Trophoblast cell (in vitro differentiated cells and primary cell): ENCODE results near the gene DDX3X.

Source experiments
- DNase-seq, 2 donors: peaks; one replicate each; pipeline ENCODE4 v3.0.0-alpha.2; 2016
- H2AFZ ChIP-seq: 2 replicates; pipeline ENCODE4 v1.6.1; 2013; ENCODE audit warnings: low read length, moderate library complexity, mild to moderate bottlenecking; ENCODE audit not compliant: insufficient read depth, poor library complexity
- H2AK5ac ChIP-seq: 2 replicates; pipeline ENCODE4 v1.6.1; 2013; ENCODE audit warnings: mild to moderate bottlenecking, low read length
- H2BK120ac ChIP-seq: 2 replicates; pipeline ENCODE4 v1.6.1; 2013; ENCODE audit warnings: low read length, mild to moderate bottlenecking, moderate library complexity; ENCODE audit not compliant: insufficient read depth, poor library complexity
- H2BK12ac ChIP-seq: 2 replicates; pipeline ENCODE4 v1.6.1; 2013; ENCODE audit warnings: mild to moderate bottlenecking, low read length, moderate library complexity
- H2BK5ac ChIP-seq: 2 replicates; pipeline ENCODE4 v1.6.1; 2013; ENCODE audit warnings: low read length, low read depth, moderate library complexity, mild to moderate bottlenecking; ENCODE audit not compliant: poor library complexity
- H3K14ac ChIP-seq: 2 replicates; pipeline ENCODE4 v1.6.1; 2013; ENCODE audit warnings: mild to moderate bottlenecking, low read length
- H3K18ac ChIP-seq: 2 replicates; pipeline ENCODE4 v1.6.1; 2013; ENCODE audit warnings: mild to moderate bottlenecking, low read length
- H3K23ac ChIP-seq: 2 replicates; pipeline ENCODE4 v1.6.1; 2013; ENCODE audit warnings: low read length
- H3K27ac ChIP-seq: 2 replicates; pipeline ENCODE4 v1.5.1; 2013; ENCODE audit warnings: low read depth, mild to moderate bottlenecking, inconsistent platforms, low read length, moderate library complexity
- H3K27me3 ChIP-seq: 2 replicates; pipeline ENCODE4 v1.6.1; 2013; ENCODE audit warnings: inconsistent platforms, mild to moderate bottlenecking, low read length, moderate library complexity; ENCODE audit not compliant: insufficient read depth
- H3K36me3 ChIP-seq, 2 experiments: 1 replicate in 1 of 2; 2 replicates in 1 of 2; pipeline ENCODE4 v1.6.1; 2013; ENCODE audit warnings: low read length in 2 of 2, mild to moderate bottlenecking in 2 of 2, moderate library complexity in 1 of 2; ENCODE audit not compliant: insufficient read depth in 2 of 2, control insufficient read depth in 1 of 2
- H3K4ac ChIP-seq: 2 replicates; pipeline ENCODE4 v1.6.1; 2013; ENCODE audit warnings: low read depth, mild to moderate bottlenecking, low read length, moderate library complexity
- H3K4me1 ChIP-seq, 2 experiments: 1 replicate in 1 of 2; 2 replicates in 1 of 2; pipeline ENCODE4 v1.6.1; 2013; ENCODE audit warnings: low read length in 2 of 2, mild to moderate bottlenecking in 2 of 2, moderate library complexity in 1 of 2; ENCODE audit not compliant: insufficient read depth in 2 of 2, control insufficient read depth in 1 of 2
- H3K4me2 ChIP-seq: 2 replicates; pipeline ENCODE4 v1.6.1; 2013; ENCODE audit warnings: inconsistent platforms, mild to moderate bottlenecking, low read length, moderate library complexity
- H3K4me3 ChIP-seq: 2 replicates; pipeline ENCODE4 v1.5.1; 2013; ENCODE audit warnings: mild to moderate bottlenecking, low read depth, low read length, inconsistent platforms
- H3K79me1 ChIP-seq: one replicate; pipeline ENCODE4 v1.6.1; 2013; ENCODE audit warnings: low read length
- H3K79me2 ChIP-seq: 2 replicates; pipeline ENCODE4 v1.6.1; 2013; ENCODE audit warnings: low read length, mild to moderate bottlenecking; ENCODE audit not compliant: control insufficient read depth, insufficient read depth, poor library complexity
- H3K9ac ChIP-seq: 2 replicates; pipeline ENCODE4 v1.6.1; 2013; ENCODE audit warnings: mild to moderate bottlenecking, low read length
- H3K9me3 ChIP-seq: 2 replicates; pipeline ENCODE4 v1.6.1; 2013; ENCODE audit warnings: low read depth, mild to moderate bottlenecking, control low read depth, inconsistent platforms, low read length; ENCODE audit not compliant: insufficient read depth
- H4K12ac ChIP-seq: 2 replicates; pipeline ENCODE4 v1.6.1; 2013; ENCODE audit warnings: low read depth, mild to moderate bottlenecking, low read length, moderate library complexity
- H4K8ac ChIP-seq: 2 replicates; pipeline ENCODE4 v1.6.1; 2013; ENCODE audit warnings: low read depth, mild to moderate bottlenecking, low read length, moderate library complexity
- H4K91ac ChIP-seq: one replicate; pipeline ENCODE4 v1.6.1; 2013; ENCODE audit warnings: low read depth, mild to moderate bottlenecking, low read length, moderate library complexity
- WGBS: extraction: QIAGEN DNeasy Blood & Tissue Kit; methylation state at CpG from one replicate; pipeline ENCODE4 v1.1.7; 2013; ENCODE audit warnings: missing lambda C conversion rate; ENCODE audit not compliant: insufficient read length, insufficient coverage; ENCODE audit errors: extremely low coverage; 5-methylcytosine and 5-hydroxymethylcytosine counted together

Gene DDX3X

GRCh38 chrX:41338436-41338835 is 4.5 kb downstream of the DDX3X start:
- no peak overlapping the region for H2AK5ac ChIP-seq
- H2BK12ac ChIP-seq = no peak overlapping the region
- H4K8ac ChIP-seq = no peak overlapping the region
- H3K4me2 ChIP-seq = no peak overlapping the region
- peaks cover 13% of the 10 kb centered on the region for H3K79me1 ChIP-seq
- no peak overlapping the region for H3K18ac ChIP-seq
- H3K4me3 ChIP-seq = no peak overlapping the region
- H4K91ac ChIP-seq = no peak overlapping the region
- H3K23ac ChIP-seq = no peak overlapping the region
- WGBS = no CpG with 5 or more reads among the region's 1 CpG
- H3K4ac ChIP-seq = no peak overlapping the region
- H3K14ac ChIP-seq = no peak overlapping the region
- peaks cover 17% of the 10 kb centered on the region for H3K79me2 ChIP-seq
- H4K12ac ChIP-seq = no peak overlapping the region
- no peak overlapping the region for H2BK5ac ChIP-seq
- H3K4me1 ChIP-seq = peaks cover 0 to 2% of the 10 kb centered on the region in 2 experiments
- H3K27me3 ChIP-seq = no peaks in the 10 kb centered on the region
- no peaks in the 10 kb centered on the region for H3K9me3 ChIP-seq
- no peak overlapping the region for H3K27ac ChIP-seq
- H3K36me3 ChIP-seq = peaks cover 6 to 16% of the 10 kb centered on the region in 2 experiments
- no peak overlapping the region for H2AFZ ChIP-seq
- H2BK120ac ChIP-seq = no peak overlapping the region
- peak in 1 of 2 donors; percentile 41 for DNase-seq
- H3K9ac ChIP-seq = no peak overlapping the region

GRCh38 chrX:41339148-41339547 is 5.2 kb downstream of the DDX3X start:
- no peak overlapping the region for H2AK5ac ChIP-seq
- no CpG with 5 or more reads among the region's 4 CpGs for WGBS
- peaks cover 14% of the 10 kb centered on the region for H3K79me2 ChIP-seq
- H4K91ac ChIP-seq = no peak overlapping the region
- no peaks in the 10 kb centered on the region for H3K9me3 ChIP-seq
- H3K4me1 ChIP-seq = peaks cover 0 to 2% of the 10 kb centered on the region in 2 experiments
- no peak overlapping the region for H3K9ac ChIP-seq
- no peak overlapping the region for H3K27ac ChIP-seq
- no peak overlapping the region for H3K4me2 ChIP-seq
- no peak overlapping the region for H3K4me3 ChIP-seq
- peak in 1 of 2 donors; percentile 14 for DNase-seq
- H2AFZ ChIP-seq = no peak overlapping the region
- no peak overlapping the region for H2BK120ac ChIP-seq
- no peak overlapping the region for H2BK5ac ChIP-seq
- peaks cover 7 to 20% of the 10 kb centered on the region in 2 experiments for H3K36me3 ChIP-seq
- no peaks in the 10 kb centered on the region for H3K27me3 ChIP-seq
- no peak overlapping the region for H4K8ac ChIP-seq
- H3K79me1 ChIP-seq = peaks cover 7% of the 10 kb centered on the region
- no peak overlapping the region for H3K23ac ChIP-seq
- no peak overlapping the region for H2BK12ac ChIP-seq
- peak overlapping the region; percentile 62 for H3K4ac ChIP-seq
- no peak overlapping the region for H3K18ac ChIP-seq
- H4K12ac ChIP-seq = no peak overlapping the region
- H3K14ac ChIP-seq = no peak overlapping the region

- Histone ChIP-seq H2BK12ac (no peak overlapping the region), H2BK120ac (no peak overlapping the region), H2BK5ac (no peak overlapping the region), H3K27me3 (no peaks in the 10 kb centered on the region), H3K4ac (no peak overlapping the region), H3K14ac (no peak overlapping the region), H2AFZ (no peak overlapping the region), H3K23ac (no peak overlapping the region), H3K79me2 (no peaks in the 10 kb centered on the region), H4K8ac (no peak overlapping the region), H3K18ac (no peak overlapping the region), H3K79me1 (no peaks in the 10 kb centered on the region), H3K9me3 (no peaks in the 10 kb centered on the region), H3K36me3 (peaks cover 19 to 43% of the 10 kb centered on the region in 2 experiments), H4K91ac (no peak overlapping the region), H3K4me1 (no peaks in the 10 kb centered on the region), H3K9ac (no peak overlapping the region), H4K12ac (no peak overlapping the region), H3K4me2 (no peak overlapping the region), H3K27ac (no peak overlapping the region), H2AK5ac (no peak overlapping the region), H3K4me3 (no peak overlapping the region)
- peak in 1 of 2 donors; percentile 6 for DNase-seq
- no CpG with 5 or more reads among the region's 9 CpGs for WGBS
Measured at GRCh38 chrX:41344053-41344452, 10.1 kb downstream of the DDX3X start.

- Histone ChIP-seq H4K91ac (no peak overlapping the region), H2BK120ac (no peak overlapping the region), H3K9me3 (no peaks in the 10 kb centered on the region), H3K27ac (no peak overlapping the region), H3K9ac (no peak overlapping the region), H4K8ac (no peak overlapping the region), H3K18ac (no peak overlapping the region), H3K4me1 (no peaks in the 10 kb centered on the region), H2BK12ac (no peak overlapping the region), H3K23ac (no peak overlapping the region), H3K14ac (no peak overlapping the region), H3K79me2 (no peaks in the 10 kb centered on the region), H2AFZ (no peak overlapping the region), H3K79me1 (no peaks in the 10 kb centered on the region), H3K36me3 (peaks cover 15 to 34% of the 10 kb centered on the region in 2 experiments), H3K27me3 (no peaks in the 10 kb centered on the region), H4K12ac (no peak overlapping the region), H3K4me3 (no peak overlapping the region), H2BK5ac (no peak overlapping the region), H2AK5ac (no peak overlapping the region), H3K4me2 (no peak overlapping the region), H3K4ac (no peak overlapping the region)
- WGBS = no CpG with 5 or more reads among the region's 8 CpGs
- DNase-seq = peak in 1 of 2 donors; percentile 16
Measured at GRCh38 chrX:41347186-41347585, 13.2 kb downstream of the DDX3X start.
